ENCODE data around the gene ETV4.
"Not testable (repeated sequence)": the region's sequence is repeated elsewhere in the genome, so short reads cannot be mapped to it uniquely, and the experiment has no call there.

The ETV4 gene

DNA sequence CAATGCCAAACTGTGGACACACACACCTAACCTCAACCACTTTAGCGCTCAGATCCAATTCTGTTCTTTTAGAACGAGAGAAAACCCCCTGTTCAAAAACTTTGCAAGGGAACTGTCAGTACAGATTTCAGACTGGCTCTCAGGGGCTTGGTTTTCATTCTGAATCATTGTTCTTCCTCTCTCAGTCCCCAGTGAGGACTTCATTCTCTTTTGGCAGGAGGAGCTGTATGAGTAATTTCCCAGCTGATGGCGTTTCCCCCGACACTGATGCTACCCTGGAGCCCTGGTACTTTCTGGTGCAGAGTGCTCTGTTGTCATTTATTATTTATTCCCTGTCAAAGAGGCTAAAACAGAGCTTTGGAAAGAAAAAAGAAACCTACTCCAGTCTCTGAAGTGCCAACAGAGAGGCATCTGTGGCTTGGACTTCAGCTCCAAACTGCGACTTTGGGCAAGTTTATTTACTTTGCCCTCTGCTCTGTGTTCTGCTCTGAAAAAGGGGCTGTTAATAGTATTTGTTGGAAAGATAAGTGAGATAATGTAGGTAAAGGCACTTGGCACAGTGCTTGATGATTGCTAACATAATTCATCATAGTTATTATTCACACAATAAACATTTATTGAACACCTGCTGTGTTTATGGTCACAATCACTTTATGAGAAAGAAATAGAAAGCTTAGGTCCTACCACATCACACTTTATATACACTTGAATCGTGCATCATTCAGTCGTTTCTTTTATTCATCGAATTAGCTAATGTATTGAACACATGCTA lies 28.3 kb downstream of the ETV4 start:
- no peak overlapping the region for H3K27ac ChIP-seq (replicated peaks)

GRCh38 chr17:43517161-43517560 lies 29.0 kb downstream of the ETV4 start:
- TF ChIP-seq, protein P1, sequence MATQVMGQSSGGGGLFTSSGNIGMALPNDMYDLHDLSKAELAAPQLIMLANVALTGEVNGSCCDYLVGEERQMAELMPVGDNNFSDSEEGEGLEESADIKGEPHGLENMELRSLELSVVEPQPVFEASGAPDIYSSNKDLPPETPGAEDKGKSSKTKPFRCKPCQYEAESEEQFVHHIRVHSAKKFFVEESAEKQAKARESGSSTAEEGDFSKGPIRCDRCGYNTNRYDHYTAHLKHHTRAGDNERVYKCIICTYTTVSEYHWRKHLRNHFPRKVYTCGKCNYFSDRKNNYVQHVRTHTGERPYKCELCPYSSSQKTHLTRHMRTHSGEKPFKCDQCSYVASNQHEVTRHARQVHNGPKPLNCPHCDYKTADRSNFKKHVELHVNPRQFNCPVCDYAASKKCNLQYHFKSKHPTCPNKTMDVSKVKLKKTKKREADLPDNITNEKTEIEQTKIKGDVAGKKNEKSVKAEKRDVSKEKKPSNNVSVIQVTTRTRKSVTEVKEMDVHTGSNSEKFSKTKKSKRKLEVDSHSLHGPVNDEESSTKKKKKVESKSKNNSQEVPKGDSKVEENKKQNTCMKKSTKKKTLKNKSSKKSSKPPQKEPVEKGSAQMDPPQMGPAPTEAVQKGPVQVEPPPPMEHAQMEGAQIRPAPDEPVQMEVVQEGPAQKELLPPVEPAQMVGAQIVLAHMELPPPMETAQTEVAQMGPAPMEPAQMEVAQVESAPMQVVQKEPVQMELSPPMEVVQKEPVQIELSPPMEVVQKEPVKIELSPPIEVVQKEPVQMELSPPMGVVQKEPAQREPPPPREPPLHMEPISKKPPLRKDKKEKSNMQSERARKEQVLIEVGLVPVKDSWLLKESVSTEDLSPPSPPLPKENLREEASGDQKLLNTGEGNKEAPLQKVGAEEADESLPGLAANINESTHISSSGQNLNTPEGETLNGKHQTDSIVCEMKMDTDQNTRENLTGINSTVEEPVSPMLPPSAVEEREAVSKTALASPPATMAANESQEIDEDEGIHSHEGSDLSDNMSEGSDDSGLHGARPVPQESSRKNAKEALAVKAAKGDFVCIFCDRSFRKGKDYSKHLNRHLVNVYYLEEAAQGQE (IDR thresholded peaks at IDR 0.05; ENCODE audit: insufficient replicate concordance, low read depth) = no peak
- TF ChIP-seq, protein P2, sequence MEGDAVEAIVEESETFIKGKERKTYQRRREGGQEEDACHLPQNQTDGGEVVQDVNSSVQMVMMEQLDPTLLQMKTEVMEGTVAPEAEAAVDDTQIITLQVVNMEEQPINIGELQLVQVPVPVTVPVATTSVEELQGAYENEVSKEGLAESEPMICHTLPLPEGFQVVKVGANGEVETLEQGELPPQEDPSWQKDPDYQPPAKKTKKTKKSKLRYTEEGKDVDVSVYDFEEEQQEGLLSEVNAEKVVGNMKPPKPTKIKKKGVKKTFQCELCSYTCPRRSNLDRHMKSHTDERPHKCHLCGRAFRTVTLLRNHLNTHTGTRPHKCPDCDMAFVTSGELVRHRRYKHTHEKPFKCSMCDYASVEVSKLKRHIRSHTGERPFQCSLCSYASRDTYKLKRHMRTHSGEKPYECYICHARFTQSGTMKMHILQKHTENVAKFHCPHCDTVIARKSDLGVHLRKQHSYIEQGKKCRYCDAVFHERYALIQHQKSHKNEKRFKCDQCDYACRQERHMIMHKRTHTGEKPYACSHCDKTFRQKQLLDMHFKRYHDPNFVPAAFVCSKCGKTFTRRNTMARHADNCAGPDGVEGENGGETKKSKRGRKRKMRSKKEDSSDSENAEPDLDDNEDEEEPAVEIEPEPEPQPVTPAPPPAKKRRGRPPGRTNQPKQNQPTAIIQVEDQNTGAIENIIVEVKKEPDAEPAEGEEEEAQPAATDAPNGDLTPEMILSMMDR (IDR thresholded peaks at IDR 0.05; ENCODE audit: insufficient read depth, low read length) = no peak
- TF ChIP-seq POLR2AphosphoS5 (IDR thresholded peaks at IDR 0.05; ENCODE audit: low read depth) (no peak), SPI1 (IDR thresholded peaks at IDR 0.05; ENCODE audit: borderline replicate concordance, low read depth) (no peak), GABPA (IDR thresholded peaks at IDR 0.05; ENCODE audit: low read depth) (no peak)
- Histone ChIP-seq H3K4me3 (replicated peaks; ENCODE audit: insufficient read depth, low read length) (no peak overlapping the region), H3K27ac (replicated peaks) (no peak overlapping the region), H3K27me3 (ENCODE audit: insufficient read depth, poor library complexity, severe bottlenecking) (no peaks in the 10 kb centered on the region)
- DNase-seq (ENCODE audit: low read depth in 1 of 2, low spot score in 1 of 2) = no peak

More for the DNA sequence above, 28.3 kb downstream of the ETV4 start:
- DNase-seq (ENCODE audit: low read depth in 1 of 2, low spot score in 1 of 2) = no peak
- H3K27me3 ChIP-seq (ENCODE audit: insufficient read depth, poor library complexity, severe bottlenecking) = no peaks in the 10 kb centered on the region
- TF ChIP-seq, protein P2 (IDR thresholded peaks at IDR 0.05; ENCODE audit: insufficient read depth, low read length) = no peak
- no peak for TF ChIP-seq SPI1 (IDR thresholded peaks at IDR 0.05; ENCODE audit: borderline replicate concordance, low read depth)
- no peak for TF ChIP-seq POLR2AphosphoS5 (IDR thresholded peaks at IDR 0.05; ENCODE audit: low read depth)
- TF ChIP-seq, protein P1 (IDR thresholded peaks at IDR 0.05; ENCODE audit: insufficient replicate concordance, low read depth) = no peak
- no peak for TF ChIP-seq GABPA (IDR thresholded peaks at IDR 0.05; ENCODE audit: low read depth)
- no peak overlapping the region for H3K4me3 ChIP-seq (replicated peaks; ENCODE audit: insufficient read depth, low read length)

DNA sequence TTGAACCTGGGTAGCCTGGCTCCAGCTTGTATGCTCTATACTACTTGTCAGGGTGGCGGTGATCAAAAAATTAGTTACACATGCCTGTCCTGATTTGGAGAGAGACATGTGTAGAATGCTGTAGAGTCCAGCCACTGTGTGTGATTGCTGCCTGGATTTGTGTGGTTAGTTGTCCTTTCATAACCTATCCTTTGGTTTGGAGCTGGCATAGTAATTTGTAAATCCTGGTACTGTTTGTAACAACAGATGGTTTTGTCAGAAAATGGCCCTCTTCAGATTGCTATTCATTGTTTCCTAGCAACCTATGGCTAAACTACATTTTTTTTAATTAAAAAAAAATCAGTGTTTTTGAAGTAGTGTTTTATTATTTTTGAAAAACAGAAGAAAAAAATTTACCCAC lies 30.5 kb downstream of the ETV4 start:
- no peak for DNase-seq (ENCODE audit: low read depth in 1 of 2, low spot score in 1 of 2)
- H3K4me3 ChIP-seq (replicated peaks; ENCODE audit: insufficient read depth, low read length) = no peak overlapping the region
- no peak overlapping the region for H3K27ac ChIP-seq (replicated peaks)
- no peaks in the 10 kb centered on the region for H3K27me3 ChIP-seq (ENCODE audit: insufficient read depth, poor library complexity, severe bottlenecking)
- TF ChIP-seq POLR2AphosphoS5 (IDR thresholded peaks at IDR 0.05; ENCODE audit: low read depth) = no peak
- no peak for TF ChIP-seq SPI1 (IDR thresholded peaks at IDR 0.05; ENCODE audit: borderline replicate concordance, low read depth)
- TF ChIP-seq, protein P1 (IDR thresholded peaks at IDR 0.05; ENCODE audit: insufficient replicate concordance, low read depth) = no peak
- TF ChIP-seq GABPA (IDR thresholded peaks at IDR 0.05; ENCODE audit: low read depth) = no peak
- TF ChIP-seq, protein P2 (IDR thresholded peaks at IDR 0.05; ENCODE audit: insufficient read depth, low read length) = no peak

DNA sequence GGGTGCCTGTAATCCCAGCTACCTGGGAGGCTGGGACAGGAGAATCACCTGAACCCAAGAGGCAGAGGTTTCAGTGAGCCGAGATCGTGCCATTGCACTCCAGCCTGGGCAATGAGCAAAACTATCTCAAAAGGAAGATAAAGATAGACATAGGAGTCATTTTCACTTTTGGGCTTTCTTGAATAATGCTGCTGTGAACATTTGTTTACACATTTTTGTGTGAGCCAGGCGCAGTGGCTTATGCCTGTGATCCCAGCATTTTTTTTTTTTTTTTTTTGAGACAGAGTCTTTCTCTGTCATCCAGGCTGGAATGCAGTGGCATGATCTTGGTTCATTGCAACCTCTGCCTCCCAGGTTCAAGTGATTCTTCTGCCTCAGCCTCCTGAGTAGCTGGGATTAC lies 34.9 kb downstream of the ETV4 start:
- H3K4me3 ChIP-seq (replicated peaks; ENCODE audit: insufficient read depth, low read length); DNase-seq (ENCODE audit: low read depth in 1 of 2, low spot score in 1 of 2); H3K27ac ChIP-seq (replicated peaks); H3K27me3 ChIP-seq (ENCODE audit: insufficient read depth, poor library complexity, severe bottlenecking): not testable (repeated sequence)

GRCh38 chr17:43509440-43509839 lies 36.7 kb downstream of the ETV4 start:
- not testable (repeated sequence) for DNase-seq (ENCODE audit: low read depth in 1 of 2, low spot score in 1 of 2); H3K27me3 ChIP-seq (ENCODE audit: insufficient read depth, poor library complexity, severe bottlenecking); H3K27ac ChIP-seq (replicated peaks); H3K4me3 ChIP-seq (replicated peaks; ENCODE audit: insufficient read depth, low read length)
